HuH-7.5 (cell line): ENCODE data around the gene MARCHF7.
"Not testable (repeated sequence)": the region's sequence is repeated elsewhere in the genome, so short reads cannot be mapped to it uniquely, and the experiment has no call there.

Source experiments
- DNase-seq: peaks from one replicate; pipeline ENCODE4 v3.0.0; 2011; ENCODE audit warnings: low spot score

The MARCHF7 gene

GRCh38 chr2:159716857-159717256 lies 4.6 kb downstream of the MARCHF7 start:
- DNase-seq, result no peak

DNA sequence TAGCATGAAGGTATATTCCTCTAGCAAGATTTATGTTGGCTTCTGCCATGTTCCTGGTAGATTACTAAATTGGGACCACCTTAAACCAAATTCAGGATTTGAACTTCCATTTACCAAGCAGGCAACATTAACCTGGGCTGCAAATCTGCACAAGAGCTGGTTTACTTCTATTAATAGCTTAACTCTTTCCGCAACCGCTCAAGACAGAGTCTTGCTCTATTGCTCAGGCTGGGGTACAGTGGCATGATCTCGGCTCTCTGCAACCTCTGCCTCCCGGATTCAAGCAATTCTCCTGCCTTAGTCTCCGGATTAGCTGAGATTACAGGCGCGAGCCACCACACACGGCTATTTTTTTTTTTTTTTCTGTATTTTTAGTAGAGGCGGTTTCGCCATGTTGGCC lies 8.4 kb downstream of the MARCHF7 start:
- DNase-seq, result no peak

- no peak for DNase-seq
Measured at GRCh38 chr2:159722580-159722979, 10.3 kb downstream of the MARCHF7 start.

DNA sequence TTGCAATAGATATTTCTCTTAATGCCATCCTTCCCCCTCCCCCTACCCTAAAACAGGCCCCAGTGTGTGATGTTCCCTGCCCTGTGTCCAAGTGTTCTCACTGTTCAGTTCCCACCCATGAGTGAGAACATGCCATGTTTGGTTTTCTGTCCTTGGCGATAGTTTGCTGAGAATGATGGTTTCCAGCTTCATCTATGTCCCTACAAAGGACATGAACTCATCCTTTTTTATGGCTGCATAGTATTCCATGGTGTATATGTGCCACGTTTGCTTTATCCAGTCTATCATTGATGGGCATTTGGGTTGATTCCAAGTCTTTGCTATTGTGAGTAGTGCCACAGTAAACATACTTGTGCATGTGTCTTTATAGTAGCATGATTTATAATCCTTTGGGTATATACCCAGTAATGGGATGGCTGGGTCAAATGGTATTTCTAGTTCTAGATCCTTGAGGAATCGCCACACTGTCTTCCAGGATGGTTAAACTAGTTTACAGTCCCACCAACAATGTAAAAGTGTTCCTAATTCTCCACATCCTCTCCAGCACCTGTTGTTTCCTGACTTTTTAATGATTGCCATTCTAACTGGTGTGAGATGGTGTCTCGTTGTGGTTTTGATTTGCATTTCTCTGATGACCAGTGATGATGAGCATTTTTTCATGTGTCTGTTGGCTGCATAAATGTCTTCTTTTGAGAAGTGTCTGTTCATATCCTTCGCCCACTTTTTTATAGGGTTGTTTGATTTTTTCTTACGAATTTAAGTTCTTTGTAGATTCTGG lies 12.7 kb downstream of the MARCHF7 start:
- DNase-seq, result not testable (repeated sequence)

GRCh38 chr2:159725713-159726112 lies 13.4 kb downstream of the MARCHF7 start:
- no peak for DNase-seq

DNA sequence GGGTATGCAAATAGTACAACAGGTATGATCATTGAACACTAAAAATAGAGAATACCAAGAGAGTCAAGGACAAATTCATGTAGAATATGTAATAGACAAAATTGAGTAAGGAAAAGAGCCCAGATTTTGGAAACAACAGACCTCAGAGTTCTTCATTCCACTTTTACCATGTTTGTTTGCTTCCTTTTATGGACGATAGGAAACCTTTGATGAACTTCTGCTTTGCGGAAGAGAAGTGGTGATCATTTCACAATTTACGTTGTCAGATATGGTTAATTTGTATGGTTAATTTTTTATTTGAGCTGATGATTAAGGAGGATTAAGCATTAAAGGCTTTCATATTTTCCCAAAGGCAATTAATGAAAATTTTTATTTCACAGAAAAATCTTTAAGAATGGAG lies 16.3 kb downstream of the MARCHF7 start:
- no peak for DNase-seq

DNA sequence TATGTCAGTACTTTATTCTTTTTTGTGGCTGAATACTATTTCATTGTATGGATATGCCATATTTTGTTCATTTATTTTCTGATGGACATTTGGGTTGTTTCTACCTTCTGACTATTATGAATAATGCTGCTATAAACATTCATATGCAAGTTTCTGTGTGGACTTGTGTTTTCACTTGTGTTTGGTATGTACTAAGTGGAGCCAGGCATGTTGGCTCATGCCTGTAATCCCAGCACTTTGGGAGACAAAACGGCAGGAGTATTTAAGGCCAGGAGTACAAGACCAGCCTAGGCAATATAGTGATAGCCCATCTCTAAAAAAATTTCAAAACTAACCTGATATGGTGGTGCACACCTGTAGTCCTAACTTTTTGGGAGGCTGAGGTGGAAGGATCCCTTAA lies 23.3 kb downstream of the MARCHF7 start:
- DNase-seq, result no peak

DNA sequence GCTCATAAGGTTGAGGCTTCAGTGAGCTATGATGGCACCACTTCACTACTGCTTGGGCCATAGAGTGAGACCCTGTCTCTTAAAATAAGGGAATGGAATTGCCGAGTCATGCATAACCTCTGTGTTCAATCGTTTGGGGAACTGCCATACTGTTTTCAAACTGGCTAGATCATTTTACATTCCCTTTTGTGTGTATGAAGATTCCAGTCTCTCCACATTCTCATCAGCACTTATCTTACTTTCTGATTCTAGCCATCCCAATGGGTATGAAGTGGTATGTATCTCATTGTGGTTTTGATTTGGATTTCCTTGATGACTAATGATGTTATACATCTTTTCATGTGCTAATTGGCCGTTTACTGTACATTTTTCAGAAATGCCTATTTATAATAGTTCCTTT lies 23.7 kb downstream of the MARCHF7 start:
- DNase-seq, result no peak

DNA sequence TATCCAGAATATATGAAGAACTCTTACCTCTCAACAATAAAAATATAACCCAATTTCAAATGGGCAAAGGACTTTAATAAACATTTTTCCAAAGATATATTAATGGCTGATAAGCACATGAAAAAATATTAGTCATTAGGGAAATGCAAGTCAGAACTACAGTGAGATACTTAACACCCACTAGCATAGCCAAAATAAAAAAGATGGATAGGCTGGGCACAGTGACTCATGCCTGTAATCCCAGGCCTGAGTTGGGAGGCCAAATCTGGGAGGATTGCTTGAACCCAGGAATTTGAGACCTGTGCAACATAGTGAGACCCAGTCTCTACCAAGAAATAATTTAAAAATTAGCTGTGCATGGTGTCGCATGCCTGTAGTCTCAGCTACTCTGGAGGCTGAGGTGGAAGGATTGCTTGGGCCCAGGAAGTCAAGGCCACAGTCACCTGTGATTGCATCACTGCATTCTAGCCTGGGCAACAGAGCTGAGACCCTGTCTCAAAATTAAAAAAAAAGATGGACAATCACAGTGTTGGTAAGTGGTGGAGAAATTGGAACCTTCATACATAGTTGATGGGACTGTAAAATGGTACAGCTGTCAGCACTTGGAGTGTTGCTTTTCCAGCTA lies 25.1 kb downstream of the MARCHF7 start:
- no peak for DNase-seq

GRCh38 chr2:159737917-159738296 lies 25.6 kb downstream of the MARCHF7 start:
- no peak for DNase-seq

DNA sequence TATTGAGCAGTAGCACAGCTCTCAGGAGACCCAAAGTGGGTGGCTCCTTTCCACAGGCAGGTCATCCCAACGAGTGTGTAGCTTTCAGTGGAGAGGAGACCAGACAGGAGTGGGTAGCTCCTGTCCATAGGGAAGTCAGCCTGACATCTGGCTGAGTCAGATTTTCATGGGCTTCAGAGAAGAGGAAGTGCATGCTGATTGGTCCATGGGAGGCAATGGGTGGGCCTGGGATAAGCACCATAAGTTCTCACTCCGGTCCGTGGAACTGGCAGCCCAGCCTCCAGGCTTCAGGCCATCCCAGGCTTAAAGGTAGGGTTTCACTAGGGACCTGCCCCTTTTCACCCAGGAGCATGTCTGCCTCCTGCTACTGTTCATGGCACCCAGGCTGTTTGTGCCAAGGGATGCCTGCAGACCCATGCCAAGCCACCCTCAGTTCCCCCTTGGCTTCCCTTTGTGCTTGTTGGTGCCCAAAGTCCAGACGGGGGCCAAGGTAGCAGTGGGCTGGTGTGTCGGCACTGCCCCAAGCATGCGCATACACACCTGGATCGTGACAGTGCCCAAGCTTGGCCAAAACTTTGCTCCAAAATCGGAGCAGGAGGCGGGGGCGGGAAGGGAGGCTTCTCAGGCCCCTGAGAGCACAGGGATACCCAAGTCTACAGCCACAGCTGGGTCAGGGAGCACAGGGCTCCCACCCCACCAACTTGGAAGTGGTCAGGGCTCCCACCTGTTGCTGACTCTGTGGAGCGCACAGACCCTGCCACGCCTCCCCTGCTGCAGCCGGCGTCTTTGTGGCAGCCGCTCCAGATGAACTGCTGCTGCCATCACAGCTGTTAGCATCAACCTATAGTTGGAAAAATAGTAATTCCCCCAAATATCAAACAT lies 26.4 kb downstream of the MARCHF7 start:
- DNase-seq, result no peak

GRCh38 chr2:159742846-159743245 lies 30.5 kb downstream of the MARCHF7 start:
- DNase-seq, result no peak

GRCh38 chr2:159744363-159744762 lies 32.1 kb downstream of the MARCHF7 start:
- DNase-seq, result no peak

- not testable (repeated sequence) for DNase-seq
Measured at GRCh38 chr2:159745237-159745636, 32.9 kb downstream of the MARCHF7 start.

DNA sequence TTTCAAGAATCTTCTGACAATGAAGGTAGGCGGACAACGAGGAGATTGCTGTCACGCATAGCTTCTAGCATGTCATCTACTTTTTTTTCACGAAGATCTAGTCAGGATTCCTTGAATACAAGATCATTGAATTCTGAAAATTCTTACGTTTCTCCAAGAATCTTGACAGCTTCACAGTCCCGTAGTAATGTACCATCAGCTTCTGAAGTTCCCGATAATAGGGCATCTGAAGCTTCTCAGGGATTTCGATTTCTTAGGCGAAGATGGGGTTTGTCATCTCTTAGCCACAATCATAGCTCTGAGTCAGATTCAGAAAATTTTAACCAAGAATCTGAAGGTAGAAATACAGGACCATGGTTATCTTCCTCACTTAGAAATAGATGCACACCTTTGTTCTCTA lies 35.8 kb downstream of the MARCHF7 start:
- no peak for DNase-seq

- DNase-seq, result no peak
Measured at GRCh38 chr2:159750873-159751272, 38.6 kb downstream of the MARCHF7 start.

GRCh38 chr2:159753797-159754196 lies 41.5 kb downstream of the MARCHF7 start:
- no peak for DNase-seq

- no peak for DNase-seq
Measured at GRCh38 chr2:159755014-159755413, 42.7 kb downstream of the MARCHF7 start.

DNA sequence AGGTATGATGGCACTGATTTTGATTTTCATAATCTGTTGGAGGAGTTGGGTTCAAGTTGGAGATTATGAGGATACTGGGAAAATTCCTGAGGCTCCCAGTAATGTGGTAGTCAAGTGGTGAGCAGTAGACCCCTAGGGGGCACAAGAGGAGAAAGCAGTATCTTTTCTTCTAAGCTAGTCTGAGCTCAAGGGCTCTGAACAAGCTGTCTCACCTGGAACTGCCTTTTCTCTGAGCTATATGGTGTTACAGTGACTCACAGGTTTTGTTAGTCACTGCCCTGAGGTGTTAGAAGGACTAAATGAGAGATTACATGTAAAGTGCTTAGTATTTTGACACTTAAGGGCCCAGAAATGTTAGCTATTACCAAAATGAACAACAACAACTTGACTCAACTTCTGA lies 43.5 kb downstream of the MARCHF7 start:
- peak; percentile 34 for DNase-seq

DNA sequence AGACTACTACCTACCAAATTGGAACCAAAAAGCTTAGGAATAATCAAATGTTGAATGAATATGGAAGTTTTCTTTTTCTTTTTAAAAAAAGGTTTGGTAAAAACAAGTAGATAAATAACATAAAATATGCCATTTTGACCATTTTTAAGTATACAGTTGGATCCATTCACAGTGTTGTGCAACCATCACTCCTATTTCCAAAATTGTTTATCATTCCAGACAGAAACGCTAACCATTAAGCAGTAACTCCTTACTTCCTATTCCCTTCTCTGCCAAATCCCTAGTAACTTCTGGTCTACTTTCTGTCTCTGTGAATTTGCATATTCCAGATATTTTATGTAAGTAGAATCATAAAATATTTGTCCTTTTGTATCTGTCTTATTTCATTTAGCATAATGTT lies 45.9 kb downstream of the MARCHF7 start:
- no peak for DNase-seq

- no peak for DNase-seq
Measured at GRCh38 chr2:159758686-159759085, 46.4 kb downstream of the MARCHF7 start.

- no peak for DNase-seq
Measured at GRCh38 chr2:159759577-159759976, 47.3 kb downstream of the MARCHF7 start.

- DNase-seq, result no peak
Measured at GRCh38 chr2:159760326-159760725, 48.0 kb downstream of the MARCHF7 start.
